ENCODE measurements around the gene THAP7. TPM values are rescaled to one million over a fixed set of nuclear protein-coding genes. Genes with fewer than 3 reads are reported as not detected.

Gene THAP7
- total and polyA plus RNA-seq, 9 of the 15 experiments (the other 6 are each of a cell fraction or from before 2014, with no cell fraction given): 7.9 to 263 (median 84.1) TPM

DNA sequence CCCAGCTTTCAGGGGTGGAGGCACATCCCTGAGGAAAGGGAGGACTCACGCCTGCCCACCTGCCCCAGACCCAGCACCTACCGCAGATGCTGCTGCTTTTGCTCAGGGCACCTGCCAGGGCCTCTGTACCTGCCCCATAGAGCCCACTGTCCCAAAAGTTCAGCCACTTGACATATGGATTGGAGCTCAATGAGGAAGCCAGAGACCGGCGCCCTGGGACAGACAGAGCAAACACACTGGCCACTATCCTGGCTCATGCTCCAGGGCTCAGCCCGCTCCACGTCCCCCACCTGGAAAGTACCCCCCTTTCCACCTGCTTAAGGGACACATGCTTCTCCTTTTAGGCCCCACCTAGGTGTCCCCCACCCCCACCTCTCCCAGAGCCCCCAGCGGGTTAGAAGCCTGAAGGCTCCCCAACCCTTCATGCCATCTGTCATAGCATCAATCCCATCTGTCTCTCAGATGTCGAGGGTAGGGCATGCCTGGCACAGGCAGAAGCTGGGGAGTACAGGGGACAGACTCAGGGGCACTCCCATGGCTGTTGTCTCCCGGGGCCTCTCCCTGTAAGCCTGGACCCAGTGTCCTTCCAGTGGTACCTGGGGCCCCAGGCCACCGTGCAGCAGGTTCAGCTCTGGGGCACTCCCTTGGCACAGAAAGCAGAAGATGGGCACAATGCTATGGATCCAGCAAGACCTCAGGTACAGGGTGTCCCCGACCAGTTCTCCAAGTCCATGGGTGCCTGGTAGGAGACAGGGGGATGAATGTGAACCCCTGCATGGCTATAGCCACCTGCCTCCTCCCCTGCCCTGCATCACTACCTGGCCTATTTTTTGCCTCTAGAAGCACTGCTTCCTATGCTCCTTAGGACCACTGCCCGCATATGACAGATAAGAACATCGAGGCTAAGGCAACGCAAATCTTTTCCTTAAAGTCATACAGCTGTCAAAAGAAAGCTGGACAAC is 10.8 kb upstream of the THAP7 start (continued):
- no peak for TF ChIP-seq POLR2AphosphoS5 (IDR thresholded peaks at IDR 0.05; ENCODE audit: control insufficient read depth, insufficient read depth, low read depth, low read length)
- no peak for TF ChIP-seq EP300 (IDR thresholded peaks at IDR 0.05; ENCODE audit: low read length)
- no peak for TF ChIP-seq PHF21A (IDR thresholded peaks at IDR 0.05; ENCODE audit: borderline replicate concordance, low read depth)
- no peak for TF ChIP-seq NR3C1 (CRISPR knock-in tag; IDR thresholded peaks at IDR 0.05)
- TF ChIP-seq PCBP1 (IDR thresholded peaks at IDR 0.05; ENCODE audit: low read depth, low read length, poor library complexity, severe bottlenecking): no peak
- no peak for TF ChIP-seq ETS2 (tag; IDR thresholded peaks at IDR 0.05; ENCODE audit: borderline replicate concordance, poor library complexity, severe bottlenecking)
- 0 out of 4 replicates have a peak, but pooled peaks of 1 of the 2 experiments have one; percentile 16 for TF ChIP-seq SIX5 (IDR thresholded peaks at IDR 0.05; ENCODE audit: borderline replicate concordance in 1 of 2, insufficient read depth in 1 of 2, low read depth in 1 of 2, low read length in 2 of 2)
- TF ChIP-seq DPF2 (IDR thresholded peaks at IDR 0.05): no peak
- TF ChIP-seq CGGBP1 (CRISPR knock-in tag; IDR thresholded peaks at IDR 0.05): peak; percentile 34; the same call in 1 of the 2 replicates
- TF ChIP-seq PURB (CRISPR knock-in tag; IDR thresholded peaks at IDR 0.05; ENCODE audit: low read depth): no peak
- no peak for TF ChIP-seq SAP30 (IDR thresholded peaks at IDR 0.05; ENCODE audit: borderline replicate concordance, insufficient read depth, low read depth, low read length, poor library complexity, severe bottlenecking)
- TF ChIP-seq, protein P1, sequence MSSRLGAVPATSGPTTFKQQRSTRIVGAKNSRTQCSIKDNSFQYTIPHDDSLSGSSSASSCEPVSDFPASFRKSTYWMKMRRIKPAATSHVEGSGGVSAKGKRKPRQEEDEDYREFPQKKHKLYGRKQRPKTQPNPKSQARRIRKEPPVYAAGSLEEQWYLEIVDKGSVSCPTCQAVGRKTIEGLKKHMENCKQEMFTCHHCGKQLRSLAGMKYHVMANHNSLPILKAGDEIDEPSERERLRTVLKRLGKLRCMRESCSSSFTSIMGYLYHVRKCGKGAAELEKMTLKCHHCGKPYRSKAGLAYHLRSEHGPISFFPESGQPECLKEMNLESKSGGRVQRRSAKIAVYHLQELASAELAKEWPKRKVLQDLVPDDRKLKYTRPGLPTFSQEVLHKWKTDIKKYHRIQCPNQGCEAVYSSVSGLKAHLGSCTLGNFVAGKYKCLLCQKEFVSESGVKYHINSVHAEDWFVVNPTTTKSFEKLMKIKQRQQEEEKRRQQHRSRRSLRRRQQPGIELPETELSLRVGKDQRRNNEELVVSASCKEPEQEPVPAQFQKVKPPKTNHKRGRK (tag; IDR thresholded peaks at IDR 0.05): no peak
- TF ChIP-seq NR0B1 (IDR thresholded peaks at IDR 0.05; ENCODE audit: partially characterized antibody): no peak
- TF ChIP-seq HDAC8 (tag; IDR thresholded peaks at IDR 0.05): 0 out of 2 replicates have a peak, but pooled peaks have one; percentile 18
- no peak for TF ChIP-seq XRCC4 (IDR thresholded peaks at IDR 0.05; ENCODE audit: extremely low read depth, insufficient read depth, insufficient read length)
- TF ChIP-seq MLLT1 (IDR thresholded peaks at IDR 0.05): no peak
- no peak for TF ChIP-seq ZNF778 (CRISPR knock-in tag; IDR thresholded peaks at IDR 0.05)
- no peak for TF ChIP-seq GTF2A2 (tag; IDR thresholded peaks at IDR 0.05)
- TF ChIP-seq, protein P2, sequence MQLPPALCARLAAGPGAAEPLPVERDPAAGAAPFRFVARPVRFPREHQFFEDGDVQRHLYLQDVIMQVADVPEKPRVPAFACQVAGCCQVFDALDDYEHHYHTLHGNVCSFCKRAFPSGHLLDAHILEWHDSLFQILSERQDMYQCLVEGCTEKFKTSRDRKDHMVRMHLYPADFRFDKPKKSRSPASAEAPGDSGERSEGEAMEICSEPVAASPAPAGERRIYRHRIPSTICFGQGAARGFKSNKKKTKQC (CRISPR knock-in tag; IDR thresholded peaks at IDR 0.05): no peak
- TF ChIP-seq ZNF77 (CRISPR knock-in tag; IDR thresholded peaks at IDR 0.05): 0 out of 2 replicates have a peak, but pooled peaks have one; percentile 82
- TF ChIP-seq ZNF12 (CRISPR knock-in tag; IDR thresholded peaks at IDR 0.05): no peak
- TF ChIP-seq ZFPM2 (CRISPR knock-in tag; IDR thresholded peaks at IDR 0.05): no peak
